ENCODE measurements around the gene TMPRSS6.

TMPRSS6 gene

GRCh38 chr22:37128555-37129281, 19.2 kb upstream of the TMPRSS6 start:
- H3K4me1 Mint-ChIP-seq = peaks cover 91% of the 10 kb centered on the region
- no peak overlapping the region for H3K4me3 Mint-ChIP-seq
- DNase-seq = no peak
- no peaks in the 10 kb centered on the region for H3K9me3 Mint-ChIP-seq
- peak overlapping the region; percentile 40 to 88 for H3K27ac Mint-ChIP-seq
- ATAC-seq = no peak
- H3K27me3 Mint-ChIP-seq = no peaks in the 10 kb centered on the region

- H3K4me1 Mint-ChIP-seq = peaks cover 91% of the 10 kb centered on the region
- peak overlapping the region; percentile 36 to 82 for H3K27ac Mint-ChIP-seq
- no peaks in the 10 kb centered on the region for H3K27me3 Mint-ChIP-seq
- H3K9me3 Mint-ChIP-seq = no peaks in the 10 kb centered on the region
- H3K4me3 Mint-ChIP-seq = peak overlapping the region in 1 of 2 donors; percentile 8
- ATAC-seq (no peak), DNase-seq (no peak)
Observed at GRCh38 chr22:37127350-37127878, 17.9 kb upstream of the TMPRSS6 start.

GRCh38 chr22:37126882-37127281, 17.4 kb upstream of the TMPRSS6 start:
- H3K4me3 Mint-ChIP-seq = peak overlapping the region in 1 of 2 donors; percentile 8
- ATAC-seq (no peak), DNase-seq (peak; percentile 44 to 56)
- peaks cover 92% of the 10 kb centered on the region for H3K4me1 Mint-ChIP-seq
- peak overlapping the region; percentile 76 to 82 for H3K27ac Mint-ChIP-seq
- no peaks in the 10 kb centered on the region for H3K9me3 Mint-ChIP-seq
- no peaks in the 10 kb centered on the region for H3K27me3 Mint-ChIP-seq

GRCh38 chr22:37126383-37126782, 16.9 kb upstream of the TMPRSS6 start:
- H3K27ac Mint-ChIP-seq = peak overlapping the region; percentile 58 to 76
- peaks cover 95% of the 10 kb centered on the region for H3K4me1 Mint-ChIP-seq
- DNase-seq (no peak), ATAC-seq (no peak)
- H3K9me3 Mint-ChIP-seq = no peaks in the 10 kb centered on the region
- no peaks in the 10 kb centered on the region for H3K27me3 Mint-ChIP-seq
- H3K4me3 Mint-ChIP-seq = no peak overlapping the region

GRCh38 chr22:37123649-37124048, 14.1 kb upstream of the TMPRSS6 start:
- H3K4me3 Mint-ChIP-seq = peak overlapping the region; percentile 82 to 93
- ATAC-seq (no peak), DNase-seq (no peak)
- H3K27me3 Mint-ChIP-seq = no peaks in the 10 kb centered on the region
- H3K27ac Mint-ChIP-seq = peak overlapping the region; percentile 93 to 99
- peaks cover 97% of the 10 kb centered on the region for H3K4me1 Mint-ChIP-seq
- H3K9me3 Mint-ChIP-seq = no peaks in the 10 kb centered on the region

- ATAC-seq (no peak), DNase-seq (no peak)
- Mint-ChIP-seq H3K4me3 (peak overlapping the region; percentile 82 to 93), H3K27ac (peak overlapping the region; percentile 98 to 99), H3K9me3 (no peaks in the 10 kb centered on the region), H3K4me1 (peaks cover 97% of the 10 kb centered on the region), H3K27me3 (no peaks in the 10 kb centered on the region)
Observed at GRCh38 chr22:37122598-37123180, 13.2 kb upstream of the TMPRSS6 start.

GRCh38 chr22:37121887-37122591, 12.5 kb upstream of the TMPRSS6 start:
- Mint-ChIP-seq H3K9me3 (no peaks in the 10 kb centered on the region), H3K4me1 (peaks cover 97% of the 10 kb centered on the region), H3K4me3 (peak overlapping the region; percentile 82 to 93), H3K27me3 (no peaks in the 10 kb centered on the region), H3K27ac (peak overlapping the region; percentile 98 to 99)
- DNase-seq = peak; percentile 88 to 95
- peak; percentile 99 for ATAC-seq

- Mint-ChIP-seq H3K9me3 (no peaks in the 10 kb centered on the region), H3K27me3 (no peaks in the 10 kb centered on the region), H3K4me1 (peaks cover 97% of the 10 kb centered on the region), H3K27ac (peak overlapping the region; percentile 98 to 99), H3K4me3 (peak overlapping the region; percentile 82 to 93)
- no peak for ATAC-seq
- DNase-seq = no peak
Observed at GRCh38 chr22:37120569-37121340, 11.2 kb upstream of the TMPRSS6 start.

GRCh38 chr22:37119872-37120271, 10.4 kb upstream of the TMPRSS6 start:
- no peak overlapping the region for H3K4me3 Mint-ChIP-seq
- H3K27me3 Mint-ChIP-seq = no peaks in the 10 kb centered on the region
- no peak for DNase-seq
- ATAC-seq = no peak
- no peaks in the 10 kb centered on the region for H3K9me3 Mint-ChIP-seq
- H3K4me1 Mint-ChIP-seq = peaks cover 97% of the 10 kb centered on the region
- H3K27ac Mint-ChIP-seq = peak overlapping the region in 1 of 2 donors; percentile 9

GRCh38 chr22:37118083-37118482, 8.6 kb upstream of the TMPRSS6 start:
- Mint-ChIP-seq H3K27ac (peak overlapping the region in 1 of 2 donors; percentile 62), H3K9me3 (no peaks in the 10 kb centered on the region), H3K27me3 (no peaks in the 10 kb centered on the region), H3K4me1 (peaks cover 82% of the 10 kb centered on the region), H3K4me3 (no peak overlapping the region)
- ATAC-seq (no peak), DNase-seq (no peak)

- Mint-ChIP-seq H3K4me1 (peaks cover 73% of the 10 kb centered on the region), H3K27me3 (no peaks in the 10 kb centered on the region), H3K9me3 (no peaks in the 10 kb centered on the region), H3K27ac (no peak overlapping the region), H3K4me3 (no peak overlapping the region)
- ATAC-seq (no peak), DNase-seq (no peak)
Observed at GRCh38 chr22:37117092-37117491, 7.6 kb upstream of the TMPRSS6 start.

- DNase-seq = no peak
- Mint-ChIP-seq H3K27me3 (no peaks in the 10 kb centered on the region), H3K27ac (no peak overlapping the region), H3K4me1 (peaks cover 52% of the 10 kb centered on the region), H3K4me3 (no peak overlapping the region), H3K9me3 (no peaks in the 10 kb centered on the region)
- peak; percentile 61 for ATAC-seq
Observed at GRCh38 chr22:37115032-37115431, 5.5 kb upstream of the TMPRSS6 start.

- no peak for ATAC-seq
- Mint-ChIP-seq H3K4me1 (peaks cover 42% of the 10 kb centered on the region), H3K9me3 (no peaks in the 10 kb centered on the region), H3K4me3 (no peak overlapping the region), H3K27ac (no peak overlapping the region), H3K27me3 (no peaks in the 10 kb centered on the region)
- DNase-seq = no peak
Observed at GRCh38 chr22:37113757-37114156, 4.2 kb upstream of the TMPRSS6 start.

GRCh38 chr22:37112084-37112728, 2.7 kb upstream of the TMPRSS6 start:
- Mint-ChIP-seq H3K4me3 (no peak overlapping the region), H3K27me3 (no peaks in the 10 kb centered on the region), H3K4me1 (peaks cover 26% of the 10 kb centered on the region), H3K27ac (no peak overlapping the region), H3K9me3 (no peaks in the 10 kb centered on the region)
- no peak for DNase-seq
- ATAC-seq = peak; percentile 35
